SHP77 treated with DMSO at 0.1 percent for 48 hours (cell line): ENCODE measurements around the gene EXOC1L.
"Not testable (repeated sequence)": the region's sequence is repeated elsewhere in the genome, so short reads cannot be mapped to it uniquely, and the experiment has no call there.

Source experiments
- DNase-seq: peaks from one replicate; lab custom pipeline; 2025; lab: John Stamatoyannopoulos, UW

The EXOC1L gene

DNA sequence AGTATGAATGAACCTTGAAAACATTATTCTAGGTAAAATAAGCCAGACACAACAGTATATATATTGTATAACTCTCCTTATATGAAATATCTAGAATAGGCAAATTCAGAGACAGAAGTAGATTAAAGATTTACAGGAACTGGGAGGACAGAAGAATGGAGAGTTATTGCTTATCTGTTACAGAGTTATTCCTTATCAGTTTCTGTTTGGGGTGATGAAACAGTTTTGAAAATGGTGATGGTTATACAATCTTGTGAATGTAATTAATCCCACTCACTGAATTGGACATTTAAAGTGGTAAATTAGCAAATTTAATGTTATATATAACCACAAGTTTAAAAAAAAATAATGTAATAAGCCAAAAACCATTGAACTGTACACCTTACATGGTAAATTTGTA, 19.4 kb downstream of the EXOC1L start:
- no peak for DNase-seq

GRCh38 chr4:55840956-55841355, 21.4 kb downstream of the EXOC1L start:
- no peak for DNase-seq

DNA sequence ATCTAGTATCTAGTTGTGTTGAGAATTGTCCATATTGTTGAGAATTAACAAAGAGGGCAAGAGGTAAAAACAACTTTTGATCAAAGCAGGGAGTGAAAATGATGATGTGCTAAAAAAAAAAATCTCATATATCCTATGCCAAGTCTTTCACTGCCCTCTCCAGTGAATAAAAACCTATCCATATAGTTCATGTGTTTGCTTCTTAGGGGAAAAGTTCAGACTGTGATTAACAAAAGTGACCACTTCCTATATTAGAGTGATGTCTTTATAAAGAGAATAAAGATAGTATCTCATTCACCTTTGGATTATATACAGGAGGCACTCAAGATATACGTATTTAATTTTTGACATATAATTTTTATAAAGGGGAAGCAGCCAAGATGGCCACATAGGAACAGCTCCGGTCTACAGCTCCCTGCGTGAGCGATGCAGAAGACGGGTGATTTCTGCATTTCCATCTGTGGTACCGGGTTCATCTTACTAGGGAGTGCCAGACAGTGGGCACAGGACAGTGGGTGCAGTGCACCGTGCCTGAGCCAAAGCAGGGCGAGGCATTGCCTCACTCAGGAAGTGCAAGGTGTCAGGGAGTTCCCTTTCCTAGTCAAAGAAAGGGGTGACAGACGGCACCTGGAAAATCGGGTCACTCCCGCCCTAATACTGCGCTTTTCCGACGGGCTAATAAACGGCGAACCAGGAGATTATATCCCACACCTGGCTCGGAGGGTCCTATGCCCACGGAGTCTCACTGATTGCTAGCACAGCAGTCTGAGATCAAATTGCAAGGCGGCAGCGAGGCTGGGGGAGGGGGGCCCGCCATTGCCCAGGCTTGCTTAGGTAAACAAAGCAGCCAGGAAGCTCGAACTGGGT, 22.0 kb downstream of the EXOC1L start:
- peak; percentile 19 for DNase-seq

DNA sequence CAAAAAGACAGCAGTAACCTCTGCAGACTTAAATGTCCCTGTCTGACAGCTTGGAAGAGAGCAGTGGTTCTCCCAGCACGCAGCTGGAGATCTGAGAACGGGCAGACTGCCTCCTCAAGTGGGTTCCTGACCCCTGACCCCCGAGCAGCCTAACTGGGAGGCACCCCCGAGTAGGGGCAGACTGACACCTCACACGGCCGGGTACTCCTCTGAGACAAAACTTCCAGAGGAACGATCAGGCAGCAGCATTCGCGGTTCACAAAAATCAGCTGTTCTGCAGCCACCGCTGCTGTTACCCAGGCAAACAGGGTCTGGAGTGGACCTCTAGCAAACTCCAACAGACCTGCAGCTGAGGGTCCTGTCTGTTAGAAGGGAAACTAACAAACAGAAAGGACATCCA, 22.7 kb downstream of the EXOC1L start:
- DNase-seq, result not testable (repeated sequence)

GRCh38 chr4:55849724-55850123, 30.1 kb downstream of the EXOC1L start:
- DNase-seq, result no peak

DNA sequence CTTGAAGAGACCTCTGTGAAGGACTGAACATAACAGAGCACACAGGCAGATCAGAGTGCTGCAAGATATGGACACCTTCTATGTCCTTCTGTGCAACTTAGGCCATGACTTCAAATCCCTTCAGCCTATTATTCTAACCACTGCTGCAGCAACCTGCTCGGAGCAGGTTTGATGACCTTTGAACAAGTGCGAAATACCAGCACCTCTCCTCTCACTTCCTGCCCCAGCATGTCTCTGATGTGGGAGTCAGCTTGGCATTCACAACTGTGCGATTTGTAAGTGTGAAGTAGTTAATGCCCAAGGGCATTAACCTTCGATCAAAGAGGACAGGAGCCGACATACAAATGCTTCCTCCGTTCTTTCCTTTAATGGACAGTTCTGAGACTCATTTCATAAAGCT, 32.3 kb downstream of the EXOC1L start:
- DNase-seq, result no peak

DNA sequence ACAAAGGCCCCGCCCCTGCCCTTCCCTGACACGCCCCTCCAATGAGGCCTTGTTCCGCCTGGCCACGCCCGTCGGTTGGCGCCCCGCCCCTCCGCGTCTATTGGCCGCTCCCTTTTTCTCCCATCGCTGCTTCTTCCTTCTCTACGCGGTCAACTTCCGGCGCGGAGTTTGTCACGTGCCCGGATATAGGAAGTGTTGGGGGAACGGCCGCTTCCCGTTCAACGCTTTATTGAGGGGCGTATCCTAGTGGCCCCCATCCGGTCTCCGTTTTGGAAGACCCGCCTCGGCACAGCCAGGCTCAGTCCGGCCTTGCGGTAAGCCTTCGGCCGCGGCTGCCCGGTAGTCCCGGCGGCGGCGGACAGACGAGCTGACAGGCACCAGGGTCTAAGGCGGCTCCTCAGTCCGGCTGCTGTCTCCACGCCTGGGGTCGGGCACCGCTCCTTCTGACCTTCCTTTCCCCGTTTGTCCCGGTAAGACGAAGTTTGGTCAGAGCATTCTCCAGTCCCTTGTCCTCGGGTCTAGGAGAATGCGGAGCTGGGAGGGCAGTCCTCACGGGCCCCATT, 34.0 kb downstream of the EXOC1L start, which contains the start of gene EXOC1:
EXOC1 (plus strand) TSS at position 165 of the 563 bp plus-strand sequence. CDS start 4,676 bp downstream, outside the sequence.
- DNase-seq, result peak; percentile 98

DNA sequence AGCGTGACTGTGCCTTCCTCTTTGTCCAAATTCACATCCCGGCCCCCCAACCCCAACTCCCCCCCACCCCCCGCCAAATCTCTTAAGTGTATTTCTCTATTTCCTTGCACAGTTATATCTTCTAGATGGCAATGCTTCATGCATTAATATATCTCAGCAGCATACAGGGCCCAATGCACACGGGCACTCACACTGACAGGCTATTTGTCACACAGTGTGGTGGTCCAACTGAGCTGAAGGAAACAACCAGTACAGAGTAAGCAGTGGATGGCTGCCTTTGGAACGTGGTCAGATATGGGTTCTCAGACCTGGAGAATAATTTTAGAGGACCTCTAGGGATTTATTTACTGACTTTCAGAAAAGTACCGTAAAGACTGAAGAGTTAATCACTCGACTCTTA, 34.5 kb downstream of the EXOC1L start:
- no peak for DNase-seq

- no peak for DNase-seq
Measured at GRCh38 chr4:55857586-55857985, 38.0 kb downstream of the EXOC1L start.

DNA sequence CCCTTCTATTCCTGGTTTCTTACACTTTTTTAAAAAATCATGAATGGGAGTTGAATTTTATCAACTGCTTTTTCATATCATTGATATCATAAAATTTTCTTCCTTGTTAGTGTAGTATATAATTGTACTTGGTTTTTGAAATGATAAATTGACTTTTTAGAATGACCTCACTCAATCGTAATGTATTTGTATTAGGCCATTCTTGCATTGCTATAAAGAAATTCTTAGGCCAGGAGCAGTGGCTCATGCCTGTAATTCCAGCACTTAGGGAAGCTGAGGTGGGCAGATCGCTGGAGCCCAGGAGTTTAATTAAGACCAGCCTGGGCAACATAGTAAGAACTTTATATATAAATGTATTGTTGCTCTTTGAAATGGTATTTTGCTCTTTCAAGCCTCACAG, 40.1 kb downstream of the EXOC1L start:
- no peak for DNase-seq

GRCh38 chr4:55864577-55865223, 45.1 kb downstream of the EXOC1L start:
- DNase-seq, result no peak

DNA sequence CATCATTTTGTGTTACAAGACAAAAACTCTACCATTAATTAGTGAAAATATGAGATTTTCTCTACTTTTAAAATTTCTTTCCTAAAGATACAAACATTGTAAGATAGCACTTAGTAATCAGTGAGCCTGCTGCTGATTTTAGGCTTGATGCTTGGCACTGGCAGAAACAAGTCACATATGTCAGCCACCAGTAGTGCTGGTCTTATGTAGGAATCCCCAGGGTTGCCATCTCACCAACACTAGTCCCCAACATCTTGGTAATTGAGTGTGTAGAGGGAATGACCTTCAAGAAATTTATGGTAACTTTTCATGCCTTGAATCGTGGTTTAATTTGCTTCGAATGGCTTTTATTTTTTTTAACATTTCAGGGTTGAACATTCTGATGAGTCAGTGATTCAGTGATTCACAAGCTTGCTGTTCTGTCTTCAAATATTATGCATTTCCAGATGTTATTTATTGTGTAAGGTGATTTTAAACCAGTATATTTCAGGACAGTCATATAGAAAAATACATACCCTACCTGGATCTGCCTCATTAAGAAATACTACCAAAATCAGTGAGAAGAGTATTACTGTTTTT, 45.7 kb downstream of the EXOC1L start:
- no peak for DNase-seq

- no peak for DNase-seq
Measured at GRCh38 chr4:55866290-55866907, 46.8 kb downstream of the EXOC1L start.

- DNase-seq, result peak; percentile 80
Measured at GRCh38 chr4:55866973-55867574, 47.5 kb downstream of the EXOC1L start.

DNA sequence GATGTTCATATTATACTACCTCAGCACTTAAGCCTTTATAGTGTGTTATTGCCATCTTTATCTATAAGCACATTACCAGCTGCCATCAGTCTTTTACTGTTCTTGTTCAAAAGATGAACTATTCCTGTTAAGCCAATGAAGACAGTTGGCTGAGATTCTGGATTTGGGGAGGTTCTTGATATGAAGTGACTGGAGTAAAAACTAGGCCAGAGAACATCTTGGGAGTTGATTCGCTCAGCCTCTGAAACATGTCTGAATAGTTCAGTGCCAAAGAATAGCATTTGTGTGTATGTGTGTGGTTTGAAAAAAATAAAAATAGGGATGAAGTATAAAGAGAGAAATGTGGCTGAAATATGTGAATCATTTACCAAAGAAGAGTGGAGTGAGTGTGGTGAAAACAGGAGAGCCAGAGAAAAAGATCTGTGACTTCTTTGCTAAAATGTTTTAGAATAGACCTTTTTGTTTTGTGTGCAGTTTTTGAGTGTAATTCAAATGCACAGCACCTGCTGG, 49.0 kb downstream of the EXOC1L start:
- no peak for DNase-seq

- no peak for DNase-seq
Measured at GRCh38 chr4:55871299-55871800, 51.8 kb downstream of the EXOC1L start.

- no peak for DNase-seq
Measured at GRCh38 chr4:55874831-55875230, 55.2 kb downstream of the EXOC1L start.

DNA sequence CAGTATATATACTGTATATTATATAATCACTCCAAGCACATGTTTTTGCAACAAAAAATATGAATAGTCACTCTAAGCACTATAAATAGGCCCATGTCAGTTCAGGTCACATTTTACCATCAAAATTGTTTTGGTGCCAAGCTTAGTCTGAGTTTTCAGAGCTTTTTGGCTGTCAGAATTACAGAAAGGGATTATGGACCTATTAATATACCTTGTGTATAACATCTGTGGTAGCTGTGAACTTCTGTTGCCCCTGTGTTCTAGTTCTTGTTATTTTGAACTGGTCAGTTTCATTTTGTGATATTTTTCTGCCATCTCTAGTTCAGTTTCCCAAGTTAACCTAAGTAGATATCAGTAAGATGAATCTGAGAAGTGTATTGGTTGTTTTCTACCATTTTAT, 56.8 kb downstream of the EXOC1L start:
- no peak for DNase-seq

DNA sequence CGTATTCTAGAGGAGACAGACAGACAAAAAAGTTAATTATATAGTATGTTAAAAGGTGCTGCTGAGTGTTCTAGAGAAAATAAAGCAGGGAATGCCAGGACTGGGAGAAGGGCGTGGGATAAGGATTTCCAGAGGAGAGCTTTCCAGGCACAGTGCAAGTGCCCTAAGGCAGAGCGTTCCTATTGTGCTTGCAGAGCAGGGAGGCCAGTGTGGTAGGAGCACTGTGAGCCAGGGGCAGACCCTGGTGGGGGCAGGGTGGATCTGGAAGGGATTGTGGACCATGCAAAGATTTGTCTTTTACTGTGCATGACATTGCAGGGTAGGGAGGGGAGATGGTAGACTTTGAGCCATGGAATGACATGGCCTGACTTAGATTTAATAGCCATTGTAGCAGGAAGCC, 59.6 kb downstream of the EXOC1L start:
- no peak for DNase-seq

DNA sequence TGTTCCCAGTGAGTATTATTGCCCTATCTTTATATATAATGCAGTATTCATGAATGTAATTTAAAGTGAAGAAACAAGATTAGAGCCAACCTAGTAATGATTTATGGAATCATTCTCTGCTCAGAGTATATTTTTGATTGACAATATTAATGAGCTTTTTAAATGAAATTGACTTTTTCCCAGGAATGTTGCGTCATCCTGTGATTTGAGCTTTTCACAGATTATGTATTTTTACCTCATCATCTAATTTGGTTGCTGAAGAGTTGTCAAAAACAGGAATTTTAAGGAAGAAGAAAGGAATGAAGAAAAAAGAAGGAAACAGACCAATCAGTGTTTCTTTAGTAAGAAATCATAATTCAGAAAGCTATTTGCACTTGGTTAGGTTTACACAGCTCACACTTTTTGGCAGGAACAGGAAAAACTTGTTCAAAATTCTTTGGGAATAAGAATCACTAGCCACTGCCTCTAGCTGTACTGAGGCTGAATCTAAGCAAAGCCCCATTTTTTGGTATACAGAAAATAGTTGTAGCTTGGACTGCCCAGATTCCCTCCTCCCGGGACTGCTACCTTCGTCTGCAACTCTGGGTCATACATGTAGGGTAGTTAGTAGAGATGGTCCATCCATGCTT, 61.2 kb downstream of the EXOC1L start:
- DNase-seq, result no peak
